Tibial artery (tissue), 4 donors: ENCODE measurements around the gene SIGLEC14.

Experiments used
- DNase-seq, 2 donors: peaks; one replicate each; pipeline ENCODE4 v3.0.0-alpha.2; 2019
- H3K27ac ChIP-seq, 2 donors: fragments of 200-600 bp; sonication (generic) in 1 of 2; 1 replicate in 1 of 2; 2 replicates in 1 of 2; pipeline ENCODE4 v1.5.1; 2018 to 2019; ENCODE audit warnings: mild to moderate bottlenecking in 1 of 2
- H3K27me3 ChIP-seq, 2 donors: fragments of 200-600 bp; sonication (generic) in 1 of 2; one replicate each; pipeline versions ENCODE4 v1.5.1 to v1.6.0; 2016 to 2019
- H3K36me3 ChIP-seq, 3 donors: fragments of 200-600 bp; sonication (generic) in 2 of 3; one replicate each; pipeline ENCODE4 v1.5.1; 2016 to 2019; ENCODE audit warnings: mild to moderate bottlenecking in 2 of 3
- H3K4me1 ChIP-seq, 4 donors: fragments of 200-600 bp; sonication (generic) in 2 of 4; 1 replicate in 3 of 4; 2 replicates in 1 of 4; pipeline ENCODE4 v1.5.1; 2016 to 2019
- H3K4me3 ChIP-seq, 2 donors: fragments of 200-600 bp; sonication (generic) in 1 of 2; 1 replicate in 1 of 2; 2 replicates in 1 of 2; pipeline ENCODE4 v1.5.1; 2018 to 2019; ENCODE audit warnings: mild to moderate bottlenecking in 2 of 2
- H3K9me3 ChIP-seq, 3 donors: fragments of 200-600 bp; sonication (generic) in 1 of 3; one replicate each; pipeline ENCODE4 v1.5.1; 2016 to 2019
- CTCF ChIP-seq, 2 experiments: fragments of 200-600 bp in 1 of 2; fragments of 450-650 bp in 1 of 2; IDR thresholded peaks; one replicate each; pipeline ENCODE4 v1.5.1; 2017 to 2019; ENCODE audit warnings: antibody characterized with exemption in 2 of 2, mild to moderate bottlenecking in 1 of 2, moderate library complexity in 1 of 2
- intact Hi-C: fragments of 100-400 bp; cut with DNase I; formaldehyde crosslinking; loops from one replicate; pipeline ENCODE4 v1.15.0; 2023; ENCODE audit warnings: low total_unique reads

SIGLEC14 gene

GRCh38 chr19:51693260-51693659 lies 46.6 kb upstream of the SIGLEC14 start, which contains the start of gene SPACA6:
TSS of gene SPACA6 (plus strand) at chr19:51693330. CDS start at chr19:51693527, 197 bp downstream.
- Histone ChIP-seq H3K4me3 (peak within 1 kb of the TSS; percentile 71 to 97), H3K4me1 (peaks cover 0 to 34% (median 25%) of the 10 kb centered on the region in 4 donors), H3K27ac (peak within 1 kb of the TSS; percentile 94 to 100), H3K9me3 (no peaks in the 10 kb centered on the region), H3K27me3 (no peaks in the 10 kb centered on the region), H3K36me3 (peaks cover 7 to 56% (median 40%) of the 10 kb centered on the region in 3 donors)
- no peak for DNase-seq
- intact Hi-C loops, result no loop called here
- TF ChIP-seq CTCF (IDR thresholded peaks at IDR 0.05), result no peak

GRCh38 chr19:51692468-51692867 lies 45.8 kb upstream of the SIGLEC14 start:
- intact Hi-C loops, result no loop called here

GRCh38 chr19:51691584-51692428 lies 45.2 kb upstream of the SIGLEC14 start:
- intact Hi-C loops, result no loop called here
- Histone ChIP-seq H3K9me3 (no peaks in the 10 kb centered on the region), H3K4me3 (peak overlapping the region; percentile 71 to 97), H3K36me3 (peaks cover 5 to 42% (median 27%) of the 10 kb centered on the region in 3 donors), H3K4me1 (peaks cover 0 to 48% (median 34%) of the 10 kb centered on the region in 4 donors), H3K27ac (peak overlapping the region; percentile 94 to 100), H3K27me3 (no peaks in the 10 kb centered on the region)
- no peak for DNase-seq
- TF ChIP-seq CTCF (IDR thresholded peaks at IDR 0.05), result no peak

More at GRCh38 chr19:51692468-51692867, 45.8 kb upstream of the SIGLEC14 start:
- Histone ChIP-seq H3K4me1 (peaks cover 0 to 42% (median 33%) of the 10 kb centered on the region in 4 donors), H3K27ac (peak overlapping the region; percentile 94 to 100), H3K36me3 (peaks cover 5 to 48% (median 34%) of the 10 kb centered on the region in 3 donors), H3K9me3 (no peaks in the 10 kb centered on the region), H3K4me3 (peak overlapping the region; percentile 71 to 97), H3K27me3 (no peaks in the 10 kb centered on the region)
- no peak for TF ChIP-seq CTCF (IDR thresholded peaks at IDR 0.05)
- DNase-seq, result no peak

- Histone ChIP-seq H3K27me3 (no peaks in the 10 kb centered on the region), H3K4me1 (peaks cover 0 to 50% (median 34%) of the 10 kb centered on the region in 4 donors), H3K4me3 (peak overlapping the region; percentile 71 to 97), H3K36me3 (peaks cover 5 to 35% (median 20%) of the 10 kb centered on the region in 3 donors), H3K27ac (peak overlapping the region; percentile 94 to 100), H3K9me3 (no peaks in the 10 kb centered on the region)
- no peak for TF ChIP-seq CTCF (IDR thresholded peaks at IDR 0.05)
- no peak for DNase-seq
- intact Hi-C loops, result no loop called here
Observed at GRCh38 chr19:51691074-51691583, 44.5 kb upstream of the SIGLEC14 start.

GRCh38 chr19:51690454-51691073 lies 43.9 kb upstream of the SIGLEC14 start:
- peak overlapping the region; percentile 94 to 100 for H3K27ac ChIP-seq
- peaks cover 5 to 29% (median 15%) of the 10 kb centered on the region in 3 donors for H3K36me3 ChIP-seq
- peak overlapping the region; percentile 71 to 97 for H3K4me3 ChIP-seq
- DNase-seq, result peak in 1 of 2 donors; percentile 85
- no peaks in the 10 kb centered on the region for H3K27me3 ChIP-seq
- H3K9me3 ChIP-seq, result no peaks in the 10 kb centered on the region
- intact Hi-C loops, result no loop called here
- TF ChIP-seq CTCF (IDR thresholded peaks at IDR 0.05), result no peak
- H3K4me1 ChIP-seq, result peaks cover 0 to 50% (median 34%) of the 10 kb centered on the region in 4 donors
